HFF-Myc (cell line): ENCODE data around the gene DMRTB1.

Experiments used
- DNase-seq: peaks from one replicate; pipeline ENCODE4 v3.0.0-alpha.2; 2011; ENCODE audit warnings: low read depth; ENCODE audit errors: extremely low read depth
- H3K4me3 ChIP-seq: replicated peaks from 2 replicates; pipeline ENCODE4 v1.5.1; 2011; ENCODE audit warnings: low read depth, mild to moderate bottlenecking, control low read depth, low read length
- TF ChIP-seq, protein P1 (sequence below): IDR thresholded peaks from 2 replicates; pipeline ENCODE4 v1.5.1; 2012; ENCODE audit warnings: mild to moderate bottlenecking, low read depth, low read length, control low read depth; ENCODE audit errors: missing control alignments

The DMRTB1 gene

DNA sequence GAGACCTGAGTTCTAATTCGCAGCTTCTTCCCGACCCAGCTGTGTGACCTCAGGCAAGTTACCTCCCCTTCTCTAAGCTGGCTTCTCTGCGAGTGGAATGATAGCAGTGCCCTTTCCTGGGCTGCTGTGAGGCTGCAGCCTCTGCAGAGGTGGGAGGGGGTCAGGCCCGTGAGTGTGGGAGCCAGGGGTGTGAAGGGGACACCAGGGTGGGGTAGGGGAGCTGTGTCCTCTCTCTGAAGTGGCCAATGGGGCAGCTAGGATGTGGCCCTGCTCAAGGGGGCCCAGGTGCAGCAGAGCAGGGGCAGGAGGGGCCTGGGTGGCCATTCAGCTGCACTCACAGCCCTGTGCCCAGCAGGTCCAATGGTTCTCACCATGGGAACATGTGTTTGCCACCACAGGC, 24.5 kb downstream of the DMRTB1 start:
- TF ChIP-seq, protein P1, sequence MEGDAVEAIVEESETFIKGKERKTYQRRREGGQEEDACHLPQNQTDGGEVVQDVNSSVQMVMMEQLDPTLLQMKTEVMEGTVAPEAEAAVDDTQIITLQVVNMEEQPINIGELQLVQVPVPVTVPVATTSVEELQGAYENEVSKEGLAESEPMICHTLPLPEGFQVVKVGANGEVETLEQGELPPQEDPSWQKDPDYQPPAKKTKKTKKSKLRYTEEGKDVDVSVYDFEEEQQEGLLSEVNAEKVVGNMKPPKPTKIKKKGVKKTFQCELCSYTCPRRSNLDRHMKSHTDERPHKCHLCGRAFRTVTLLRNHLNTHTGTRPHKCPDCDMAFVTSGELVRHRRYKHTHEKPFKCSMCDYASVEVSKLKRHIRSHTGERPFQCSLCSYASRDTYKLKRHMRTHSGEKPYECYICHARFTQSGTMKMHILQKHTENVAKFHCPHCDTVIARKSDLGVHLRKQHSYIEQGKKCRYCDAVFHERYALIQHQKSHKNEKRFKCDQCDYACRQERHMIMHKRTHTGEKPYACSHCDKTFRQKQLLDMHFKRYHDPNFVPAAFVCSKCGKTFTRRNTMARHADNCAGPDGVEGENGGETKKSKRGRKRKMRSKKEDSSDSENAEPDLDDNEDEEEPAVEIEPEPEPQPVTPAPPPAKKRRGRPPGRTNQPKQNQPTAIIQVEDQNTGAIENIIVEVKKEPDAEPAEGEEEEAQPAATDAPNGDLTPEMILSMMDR = no peak
- DNase-seq = no peak
- H3K4me3 ChIP-seq = no peak overlapping the region

DNA sequence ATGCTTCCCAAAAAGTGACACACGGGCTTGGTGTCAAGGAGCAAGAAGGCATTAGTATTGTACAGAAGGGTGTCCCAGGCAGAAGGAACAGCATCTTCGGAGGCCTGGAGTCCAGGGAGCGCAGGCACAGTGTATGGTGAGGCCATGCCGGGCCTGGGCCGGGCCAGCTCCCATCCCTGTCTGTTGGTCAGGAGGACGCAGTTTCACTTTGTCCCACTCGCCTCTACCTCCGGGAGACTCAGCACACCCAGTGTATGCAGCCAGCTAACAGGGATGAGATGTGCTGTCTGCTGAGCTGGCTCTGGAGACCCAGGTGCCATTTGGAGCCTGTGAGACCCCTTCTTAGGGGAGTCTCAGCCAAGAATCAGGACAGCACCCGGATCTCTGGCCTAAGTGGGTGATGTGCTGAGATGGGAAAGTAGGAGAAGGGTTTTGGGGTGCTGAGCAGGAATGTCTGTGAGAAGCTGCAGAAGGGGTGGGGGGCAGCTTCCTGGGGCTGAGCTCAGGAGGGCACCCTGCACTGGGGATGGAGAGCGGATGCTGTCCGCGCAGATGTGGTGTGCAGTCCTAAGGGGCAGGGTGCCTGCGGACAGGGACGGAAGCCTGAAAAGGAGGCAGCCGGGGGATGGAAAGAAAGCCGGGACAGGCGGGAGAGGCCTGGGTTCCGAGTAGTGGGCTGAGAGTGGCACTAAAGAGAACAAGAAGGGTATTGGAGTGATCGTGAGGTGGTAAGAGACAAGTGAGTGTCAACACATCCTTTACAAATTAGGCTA, 25.7 kb downstream of the DMRTB1 start:
- no peak overlapping the region for H3K4me3 ChIP-seq
- TF ChIP-seq, protein P1 = no peak
- DNase-seq = no peak

DNA sequence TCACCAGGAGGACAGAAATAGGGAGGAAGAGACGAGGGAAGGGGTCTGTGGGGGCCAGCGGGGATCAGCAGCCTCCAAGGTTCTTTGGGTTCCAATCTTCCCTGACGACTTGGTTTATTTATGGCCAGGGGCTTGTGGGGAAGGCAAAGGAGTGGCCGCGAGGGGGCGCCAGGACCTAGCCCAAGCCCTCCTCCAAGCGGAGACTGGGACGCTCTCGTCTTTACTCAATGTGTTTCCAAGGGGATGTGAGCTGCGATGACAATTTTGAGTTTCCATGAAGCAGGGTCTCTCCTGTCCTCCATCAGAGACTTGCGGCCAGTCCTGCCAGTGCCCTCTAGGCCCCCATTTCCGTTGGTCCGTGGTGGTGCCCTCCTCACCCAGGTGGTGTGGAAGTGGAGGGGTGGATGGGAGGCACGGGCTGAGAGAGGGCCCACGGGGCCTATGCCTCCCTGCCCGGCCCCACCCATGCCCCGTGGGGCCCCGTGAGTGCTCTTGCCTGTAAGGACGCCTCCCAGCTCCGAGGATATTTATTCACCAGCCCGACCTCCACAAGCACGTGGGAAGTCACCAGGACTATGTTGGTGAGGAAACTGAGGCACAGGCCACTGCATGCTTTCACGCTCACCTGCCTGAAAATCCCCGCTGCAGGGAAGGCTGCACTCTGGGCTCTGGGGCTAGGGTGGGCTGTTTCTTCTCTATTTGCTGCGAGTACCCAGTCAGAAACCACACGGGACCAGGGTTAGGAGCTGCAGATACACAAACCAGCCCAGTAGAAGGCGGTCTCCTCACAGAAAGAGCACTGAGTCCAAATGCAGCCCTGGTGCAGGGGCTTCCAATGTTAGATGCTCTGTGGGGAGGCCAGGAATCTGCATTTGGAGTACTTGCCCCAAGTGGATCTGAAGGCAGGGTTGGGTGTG, 26.5 kb downstream of the DMRTB1 start:
- no peak overlapping the region for H3K4me3 ChIP-seq
- peak; percentile 59 for DNase-seq
- TF ChIP-seq, protein P1 = peak; percentile 90

- TF ChIP-seq, protein P1 = no peak
- no peak overlapping the region for H3K4me3 ChIP-seq
- DNase-seq = no peak
These were observed 27.3 kb downstream of the DMRTB1 start for GRCh38 chr1:53486395-53487026.

GRCh38 chr1:53490351-53490750, 31.2 kb downstream of the DMRTB1 start:
- TF ChIP-seq, protein P1 = no peak
- H3K4me3 ChIP-seq = no peak overlapping the region
- DNase-seq = no peak

- no peak for DNase-seq
- no peak overlapping the region for H3K4me3 ChIP-seq
- TF ChIP-seq, protein P1 = no peak
These were observed 36.6 kb downstream of the DMRTB1 start for GRCh38 chr1:53495633-53496345.
